ENCODE results near the gene GNB1L. TPM values are rescaled to one million over a fixed set of nuclear protein-coding genes. Genes with fewer than 3 reads are reported as not detected.

The GNB1L gene
- total and polyA plus RNA-seq, 9 of the 15 experiments (the other 6 are each of a cell fraction or from before 2014, with no cell fraction given), result 0.56 to 50.5 (median 10.2) TPM

GRCh38 chr22:19849835-19850762 is 4.6 kb downstream of the GNB1L start:
- in situ Hi-C loops (cut with MboI) (no loop called here), intact Hi-C loops (cut with micrococcal nuclease) (loop anchor here (5.0 to 10.0 kb wide), 3 partner anchors 33 to 175 kb away; partner anchors contain the start of gene TANGO2)
- Histone ChIP-seq H2AFZ (ENCODE audit: low read depth, low read length) (no peak overlapping the region), H3K9me1 (ENCODE audit: control insufficient read depth, insufficient read depth, low read length) (peaks cover 21% of the 10 kb centered on the region), H3K27ac (ENCODE audit: extremely low read depth, low read depth, low read length) (no peak overlapping the region), H3K36me3 (ENCODE audit: control insufficient read depth, insufficient read depth, low read length) (peaks cover 60% of the 10 kb centered on the region), H4K20me1 (replicated peaks; ENCODE audit: control insufficient read depth, insufficient read depth, low read length) (peaks cover 48% of the 10 kb centered on the region; the same call in 1 of the 2 replicates), H3K4me2 (ENCODE audit: insufficient read depth, low read length) (no peak overlapping the region), H3K27me3 (ENCODE audit: control insufficient read depth in 2 of 2, insufficient read depth in 2 of 2, low read length in 2 of 2) (no peaks in the 10 kb centered on the region), H3K9me3 (replicated peaks; ENCODE audit: control insufficient read depth, insufficient read depth, low read depth, low read length) (peaks cover 5% of the 10 kb centered on the region; the same call in 1 of the 2 replicates), H3K4me3 (no peak overlapping the region), H3K79me2 (ENCODE audit: control insufficient read depth, insufficient read depth, low read length) (peaks cover 63% of the 10 kb centered on the region), H3K4me1 (replicated peaks in 1 of 2; ENCODE audit: control insufficient read depth in 2 of 2, insufficient read depth in 2 of 2, low read length in 2 of 2) (peaks cover 13 to 73% of the 10 kb centered on the region in 2 experiments), H3K9ac (ENCODE audit: insufficient read depth in 1 of 2, low read depth in 2 of 2, low read length in 2 of 2) (peak overlapping the region in 1 of 2 experiments; percentile 63; a peak in 2 of 4 replicates)
- no peak for FAIRE-seq
- ChIA-PET CTCF (ENCODE audit: low intra/inter-chr PET ratio) (interaction anchor here (0.5 kb wide), 1 partner anchor 101 kb away, joined by 3 read pairs; no protein-coding TSS in a partner anchor), POLR2A (interaction anchor here (0.6 to 13.6 kb wide), 12 partner anchors 9 to 734 kb away, joined by 3 to 247 read pairs (median 5); partner anchors contain the start of gene ESS2)
- no peak for DNase-seq (ENCODE audit: extremely low read depth in 1 of 4, low spot score in 3 of 4)
- WGBS (ENCODE audit: insufficient coverage, low coverage, missing lambda C conversion rate), result 89% methylated on average over 9 of the region's 9 CpGs
- ATAC-seq, result no peak
- BruUV-seq (replicated peaks), result no TSS peak
- TF ChIP-seq ZNF77 (CRISPR knock-in tag; IDR thresholded peaks at IDR 0.05), result no peak
- TF ChIP-seq JUNB (CRISPR knock-in tag; conservative IDR thresholded peaks at IDR 0.05), result 0 out of 2 replicates have a peak, but pooled peaks have one; percentile 24
- no peak for TF ChIP-seq MYBL2 (IDR thresholded peaks at IDR 0.05; ENCODE audit: low read depth)
- no peak for TF ChIP-seq MYBL2 (CRISPR knock-in tag; IDR thresholded peaks at IDR 0.05; ENCODE audit: borderline replicate concordance)
- peak; percentile 28 for TF ChIP-seq RBBP5 (IDR thresholded peaks at IDR 0.05; ENCODE audit: borderline replicate concordance, insufficient read depth, low read length, poor library complexity, severe bottlenecking)
- no peak for TF ChIP-seq TRIM24 (IDR thresholded peaks at IDR 0.05)
- TF ChIP-seq ZFP36 (IDR thresholded peaks at IDR 0.05; ENCODE audit: low read depth, low read length, partially characterized antibody), result peak; percentile 94
- TF ChIP-seq THAP12 (CRISPR knock-in tag; IDR thresholded peaks at IDR 0.05), result peak; percentile 76
- no peak for TF ChIP-seq CBFA2T3 (IDR thresholded peaks at IDR 0.05)
- TF ChIP-seq ZC3H11A (IDR thresholded peaks at IDR 0.05; ENCODE audit: low read depth, low read length), result no peak
- no peak for TF ChIP-seq RBM17 (IDR thresholded peaks at IDR 0.05; ENCODE audit: borderline replicate concordance, low read depth, low read length)
- 0 out of 4 replicates have a peak, but pooled peaks of 1 of the 2 experiments have one; percentile 23 for TF ChIP-seq MAZ (CRISPR knock-in tag; conservative IDR thresholded peaks at IDR 0.05 in 1 of 2, IDR thresholded peaks at IDR 0.05 in 1 of 2)
- TF ChIP-seq PPARD (CRISPR knock-in tag; IDR thresholded peaks at IDR 0.05), result 0 out of 2 replicates have a peak, but pooled peaks have one; percentile 46
- TF ChIP-seq SIN3A (IDR thresholded peaks at IDR 0.05; ENCODE audit: borderline replicate concordance in 2 of 2, control insufficient read depth in 1 of 2, low read depth in 2 of 2, low read length in 2 of 2), result 0 out of 4 replicates have a peak, but pooled peaks of 1 of the 2 experiments have one; percentile 30
- peak; percentile 17; the same call in 1 of the 2 replicates for TF ChIP-seq SREBF1 (IDR thresholded peaks at IDR 0.05; ENCODE audit: borderline replicate concordance, low read depth, low read length)
- no peak for TF ChIP-seq GATAD2B (IDR thresholded peaks at IDR 0.05; ENCODE audit: borderline replicate concordance)
- TF ChIP-seq GTF2A2 (tag; IDR thresholded peaks at IDR 0.05), result no peak
